Globus pallidus (tissue), 1 donor: ENCODE results near the gene CLIP3.
"Not testable (repeated sequence)": the region's sequence is repeated elsewhere in the genome, so short reads cannot be mapped to it uniquely, and the experiment has no call there.

Experiments
- DNase-seq: peaks from one replicate; pipeline ENCODE4 v3.0.0-alpha.2; 2015; ENCODE audit warnings: low spot score

Gene CLIP3

GRCh38 chr19:36032251-36033104 is at the start of gene CLIP3:
Gene CLIP3, minus strand, starts transcription at chr19:36032873. Its CDS starts 516 bp downstream, at chr19:36032357.
- peak; percentile 82 for DNase-seq

GRCh38 chr19:36081894-36082293 is 49.2 kb upstream of the CLIP3 start:
- no peak for DNase-seq

GRCh38 chr19:36081385-36081784 is 48.7 kb upstream of the CLIP3 start:
- DNase-seq: peak; percentile 93

- no peak for DNase-seq
Measured at GRCh38 chr19:36079389-36079945, 46.8 kb upstream of the CLIP3 start.

- no peak for DNase-seq
Measured at GRCh38 chr19:36073121-36073876, 40.6 kb upstream of the CLIP3 start.

GRCh38 chr19:36072081-36072480 is 39.4 kb upstream of the CLIP3 start:
- no peak for DNase-seq

GRCh38 chr19:36068810-36069499 is 36.3 kb upstream of the CLIP3 start:
- not testable (repeated sequence) for DNase-seq

GRCh38 chr19:36067681-36068080 is 35.0 kb upstream of the CLIP3 start:
- no peak for DNase-seq

GRCh38 chr19:36064826-36065225 is 32.2 kb upstream of the CLIP3 start:
- no peak for DNase-seq

- no peak for DNase-seq
Measured at GRCh38 chr19:36061367-36061766, 28.7 kb upstream of the CLIP3 start.

GRCh38 chr19:36060430-36060829 is 27.8 kb upstream of the CLIP3 start:
- DNase-seq: peak; percentile 86

GRCh38 chr19:36059180-36059910 is 26.7 kb upstream of the CLIP3 start:
- DNase-seq: no peak

GRCh38 chr19:36058481-36059179 is 26.0 kb upstream of the CLIP3 start:
- no peak for DNase-seq

- DNase-seq: no peak
Measured at GRCh38 chr19:36054733-36055686, 22.3 kb upstream of the CLIP3 start, which contains the start of gene WDR62. Gene WDR62, plus strand, starts transcription at chr19:36054897. Its CDS starts 75 bp downstream, at chr19:36054972.

- DNase-seq: peak; percentile 99
Measured at GRCh38 chr19:36054119-36054732, 21.6 kb upstream of the CLIP3 start, which contains the start of gene THAP8. Gene THAP8, minus strand, starts transcription at chr19:36054285. Its CDS starts 68 bp downstream, at chr19:36054217.

- no peak for DNase-seq
Measured at GRCh38 chr19:36051637-36052036, 19.0 kb upstream of the CLIP3 start.

GRCh38 chr19:36051236-36051635 is 18.6 kb upstream of the CLIP3 start:
- no peak for DNase-seq

GRCh38 chr19:36049080-36049698 is 16.5 kb upstream of the CLIP3 start:
- no peak for DNase-seq

GRCh38 chr19:36047835-36048234 is 15.2 kb upstream of the CLIP3 start:
- DNase-seq: no peak
